ENCODE data around the gene USH2A.

DNA sequence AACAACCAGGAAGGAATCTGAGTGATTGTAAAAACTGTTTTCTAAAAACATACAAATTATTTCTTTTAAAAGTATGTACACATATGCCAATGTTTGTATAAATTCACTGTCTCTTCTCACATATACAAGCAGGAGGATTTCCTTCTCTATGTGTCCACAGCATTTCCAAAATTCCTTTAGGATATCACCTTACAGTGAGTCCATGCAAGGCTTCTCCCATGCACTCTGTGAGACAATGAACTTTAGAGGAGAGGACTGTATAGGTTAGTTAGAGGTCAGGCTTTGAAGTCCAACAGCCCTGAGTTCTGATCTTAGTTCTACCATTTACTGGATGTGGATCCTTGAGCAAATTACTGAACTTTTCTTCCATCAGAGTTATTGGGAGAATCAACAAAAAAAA, 34.1 kb upstream of the USH2A start:
- TF ChIP-seq ARNT (IDR thresholded peaks at IDR 0.05) (no peak), BHLHE40 (IDR thresholded peaks at IDR 0.05; ENCODE audit: borderline replicate concordance) (no peak), FOXK2 (IDR thresholded peaks at IDR 0.05) (no peak), ZNF384 (IDR thresholded peaks at IDR 0.05) (no peak), HDGF (IDR thresholded peaks at IDR 0.05; ENCODE audit: borderline replicate concordance) (no peak), FOXM1 (IDR thresholded peaks at IDR 0.05; ENCODE audit: borderline replicate concordance) (no peak), NFRKB (IDR thresholded peaks at IDR 0.05) (no peak)
- TF ChIP-seq, protein P1, sequence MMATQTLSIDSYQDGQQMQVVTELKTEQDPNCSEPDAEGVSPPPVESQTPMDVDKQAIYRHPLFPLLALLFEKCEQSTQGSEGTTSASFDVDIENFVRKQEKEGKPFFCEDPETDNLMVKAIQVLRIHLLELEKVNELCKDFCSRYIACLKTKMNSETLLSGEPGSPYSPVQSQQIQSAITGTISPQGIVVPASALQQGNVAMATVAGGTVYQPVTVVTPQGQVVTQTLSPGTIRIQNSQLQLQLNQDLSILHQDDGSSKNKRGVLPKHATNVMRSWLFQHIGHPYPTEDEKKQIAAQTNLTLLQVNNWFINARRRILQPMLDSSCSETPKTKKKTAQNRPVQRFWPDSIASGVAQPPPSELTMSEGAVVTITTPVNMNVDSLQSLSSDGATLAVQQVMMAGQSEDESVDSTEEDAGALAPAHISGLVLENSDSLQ (IDR thresholded peaks at IDR 0.05) = no peak

All from HEK293T (cell line).